ENCODE measurements around the gene OR4S1.
"Not testable (repeated sequence)": the region's sequence is repeated elsewhere in the genome, so short reads cannot be mapped to it uniquely, and the experiment has no call there.

Gene OR4S1

DNA sequence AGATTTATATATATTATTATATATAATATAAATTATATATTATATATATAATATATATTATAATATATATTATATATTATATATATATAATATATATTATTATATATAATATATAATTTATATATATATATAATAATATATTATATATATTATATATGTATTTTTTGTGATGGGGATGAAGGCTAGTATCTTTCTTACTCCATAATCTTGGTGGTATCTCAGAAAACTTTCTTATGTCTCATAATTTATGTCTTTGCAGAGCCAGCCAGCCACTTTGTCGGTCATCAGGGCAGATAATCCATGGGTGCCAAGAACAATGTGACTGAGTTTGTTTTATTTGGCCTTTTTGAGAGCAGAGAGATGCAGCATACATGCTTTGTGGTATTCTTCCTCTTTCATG lies at the start of gene OR4S1:
OR4S1 (plus strand) TSS at position 301 of the 400 bp plus-strand sequence; CDS start at position 301, 0 bp downstream.
- DNase-seq = no peak

GRCh38 chr11:48261600-48261999 lies 44.4 kb upstream of the OR4S1 start:
- DNase-seq = no peak

DNA sequence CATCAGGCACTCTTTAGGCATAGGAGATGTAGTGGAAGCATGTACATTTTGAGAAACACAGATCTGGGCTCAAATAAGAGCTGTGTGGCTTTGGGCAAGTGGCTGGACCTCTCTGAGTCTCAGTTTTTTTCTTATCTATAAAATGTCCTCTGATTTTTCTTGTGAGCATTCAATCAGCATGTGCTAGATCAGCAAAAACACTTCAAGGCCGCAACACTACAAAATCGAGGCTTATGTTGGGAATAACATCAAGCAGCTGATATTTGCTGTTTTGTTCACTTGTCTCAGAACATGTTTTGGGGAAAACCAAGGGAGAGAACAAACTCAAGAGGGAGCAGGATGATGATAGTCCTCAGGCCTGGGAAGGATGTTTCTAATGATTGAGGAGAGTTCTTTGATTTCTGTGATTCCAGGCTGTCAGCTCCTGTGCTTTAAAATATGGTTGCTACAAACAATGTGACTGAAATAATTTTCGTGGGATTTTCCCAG lies 42.6 kb upstream of the OR4S1 start, which contains the start of gene OR4X1:
OR4X1 (plus strand) TSS at position 439 of the 489 bp plus-strand sequence; CDS start at position 439, 0 bp downstream.
- no peak for DNase-seq

GRCh38 chr11:48270621-48271020 lies 35.4 kb upstream of the OR4S1 start:
- no peak for DNase-seq

DNA sequence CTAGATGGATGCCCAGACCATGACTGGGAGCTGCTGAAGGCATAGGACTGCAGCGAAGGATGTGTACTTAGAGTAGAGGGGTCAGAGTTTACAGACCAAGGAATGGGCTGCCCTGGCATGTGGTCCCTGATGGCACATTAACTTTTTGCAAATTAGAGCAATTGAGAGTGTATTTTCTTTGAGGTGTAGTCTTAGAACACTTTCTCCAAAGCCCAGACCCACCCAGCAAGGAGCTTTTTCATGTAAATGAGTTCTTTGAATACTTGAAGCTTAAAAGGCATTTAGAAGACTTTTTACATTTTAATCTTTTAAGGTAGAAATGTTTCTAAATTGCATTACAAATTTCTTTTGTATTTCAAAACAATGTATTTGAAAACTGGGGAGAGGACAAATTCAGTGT lies 33.4 kb upstream of the OR4S1 start:
- DNase-seq = no peak

GRCh38 chr11:48307760-48308386 lies 1.9 kb downstream of the OR4S1 start:
- DNase-seq = peak; percentile 43 to 69

DNA sequence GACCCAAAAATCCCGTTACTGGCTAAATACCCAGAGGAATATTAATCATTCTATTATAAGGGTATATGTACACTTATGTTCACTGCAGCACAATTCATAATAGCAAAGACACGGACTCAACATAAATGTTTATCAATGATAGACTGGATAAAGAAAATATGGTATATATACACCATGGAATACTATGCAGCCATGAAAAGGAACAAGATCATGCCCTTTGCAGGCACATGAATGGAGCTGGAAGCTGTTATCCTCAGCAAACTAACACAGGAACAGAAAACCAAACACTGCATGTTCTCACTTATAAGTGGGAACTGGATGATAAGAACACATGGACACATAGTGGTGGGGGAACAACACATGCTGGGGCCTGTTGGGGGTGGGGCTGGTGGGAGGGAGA lies 7.6 kb downstream of the OR4S1 start:
- not testable (repeated sequence) for DNase-seq

- DNase-seq = not testable (repeated sequence)
These were observed 13.8 kb downstream of the OR4S1 start for GRCh38 chr11:48319813-48320212.

DNA sequence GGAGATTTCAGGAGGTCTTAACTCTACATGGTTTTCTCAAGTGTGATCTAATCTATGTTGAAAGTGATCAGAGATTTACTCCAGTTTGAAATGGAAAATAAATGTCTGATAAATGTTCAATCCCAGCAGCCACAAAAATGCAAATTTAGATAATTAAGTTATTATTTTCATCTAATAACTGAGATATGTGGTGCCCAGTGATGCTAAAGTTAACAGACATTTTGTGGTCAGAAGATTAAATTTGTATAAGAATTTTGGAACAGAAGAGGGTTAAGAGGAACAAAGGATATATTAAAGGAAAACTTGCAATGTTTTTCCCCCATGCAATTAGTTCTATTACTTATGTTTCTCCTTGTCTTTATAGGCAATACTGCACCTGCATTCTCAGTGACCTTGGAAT lies 18.6 kb downstream of the OR4S1 start, which contains the start of gene OR4C3:
OR4C3 (plus strand) TSS at position 301 of the 400 bp plus-strand sequence. CDS start 102 bp downstream, outside the sequence.
- DNase-seq = not testable (repeated sequence)

- DNase-seq = peak in 1 of 2 donors; percentile 52
These were observed 35.4 kb downstream of the OR4S1 start for GRCh38 chr11:48341466-48341865.

GRCh38 chr11:48342505-48342904 lies 36.5 kb downstream of the OR4S1 start:
- DNase-seq = not testable (repeated sequence)

- DNase-seq = peak in 1 of 2 donors; percentile 33
These were observed 40.3 kb downstream of the OR4S1 start for GRCh38 chr11:48346286-48346685.

- DNase-seq = no peak
These were observed 48.0 kb downstream of the OR4S1 start for GRCh38 chr11:48354013-48354412.

GRCh38 chr11:48354677-48355076 lies 48.7 kb downstream of the OR4S1 start:
- DNase-seq = no peak
